Measurements from ENCODE around the gene ZFPM1.

The ZFPM1 gene

DNA sequence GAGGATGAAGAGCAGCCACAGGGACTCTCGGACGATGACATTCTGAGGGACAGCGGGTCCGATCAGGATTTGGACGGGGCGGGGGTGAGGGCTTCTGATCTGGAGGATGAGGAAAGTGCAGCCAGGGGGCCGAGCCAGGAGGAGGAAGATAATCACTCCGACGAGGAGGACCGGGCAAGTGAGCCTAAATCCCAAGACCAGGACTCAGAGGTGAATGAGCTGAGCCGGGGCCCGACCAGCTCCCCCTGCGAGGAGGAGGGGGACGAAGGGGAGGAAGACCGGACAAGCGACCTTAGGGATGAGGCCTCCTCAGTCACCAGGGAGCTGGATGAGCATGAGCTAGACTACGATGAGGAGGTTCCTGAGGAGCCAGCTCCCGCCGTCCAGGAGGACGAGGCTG lies 124.1 kb downstream of the ZFPM1 start:
- DNase-seq = no peak

DNA sequence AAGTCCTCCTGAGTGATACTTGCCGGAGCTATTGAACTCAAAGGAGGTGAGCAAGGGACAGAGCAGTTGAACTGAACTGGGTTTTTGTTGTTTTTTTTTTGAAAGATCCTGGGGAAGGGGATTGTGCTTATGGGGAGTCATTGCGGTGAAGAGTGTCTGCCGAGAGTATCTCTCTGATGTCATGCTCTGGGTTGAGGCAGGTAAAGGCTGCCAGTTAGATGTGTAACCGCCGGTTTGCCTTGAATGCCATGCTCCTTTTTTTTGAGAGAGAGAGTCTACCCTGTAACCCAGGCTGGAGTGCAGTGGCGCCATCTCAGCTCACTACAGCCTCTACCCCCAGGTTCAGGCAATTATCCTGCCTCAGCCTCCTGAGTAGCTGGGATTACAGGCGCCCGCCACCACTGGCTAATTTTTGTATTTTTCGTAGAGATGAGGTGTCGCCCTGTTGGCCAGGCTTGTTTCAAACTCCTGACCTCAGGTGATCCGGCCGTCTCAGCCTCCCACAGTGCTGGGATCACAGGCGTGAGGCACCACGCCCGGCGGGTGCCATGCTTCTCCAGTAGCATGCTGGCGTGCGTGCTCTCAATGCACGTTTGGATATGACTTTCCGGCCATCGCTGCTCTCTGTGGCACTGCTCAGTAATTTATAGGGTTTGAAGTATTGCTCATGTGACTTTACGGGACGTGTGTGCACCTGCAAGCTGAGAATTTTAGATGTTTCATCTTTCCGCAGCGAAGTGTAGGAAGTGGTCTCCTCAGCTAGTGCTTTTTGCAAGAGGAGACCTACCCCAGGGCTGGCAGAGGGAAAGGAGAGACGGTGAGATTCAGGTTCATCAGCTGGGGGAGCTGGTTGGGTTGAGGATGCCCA lies 125.6 kb downstream of the ZFPM1 start:
- no peak for DNase-seq

DNA sequence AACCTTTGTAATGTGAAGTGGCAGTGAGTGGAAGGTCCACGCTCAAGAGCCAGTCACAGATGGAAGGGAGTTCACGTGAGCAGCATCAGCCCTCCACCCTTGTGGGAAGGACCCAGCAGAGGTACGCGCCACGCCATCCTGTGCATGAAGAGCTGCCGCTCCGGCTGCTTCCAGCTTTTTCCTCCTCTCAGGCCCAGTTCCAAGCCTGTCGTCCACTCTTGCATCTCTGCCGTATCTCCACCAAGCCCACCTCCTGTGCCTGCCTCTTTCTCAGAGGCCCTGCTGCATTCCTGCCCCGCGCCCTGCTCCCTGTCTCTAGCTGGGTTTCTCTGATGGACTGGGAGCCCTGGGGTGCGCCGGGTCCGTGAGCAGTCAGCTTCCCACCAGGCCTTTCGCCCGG lies 127.3 kb downstream of the ZFPM1 start:
- no peak for DNase-seq

DNA sequence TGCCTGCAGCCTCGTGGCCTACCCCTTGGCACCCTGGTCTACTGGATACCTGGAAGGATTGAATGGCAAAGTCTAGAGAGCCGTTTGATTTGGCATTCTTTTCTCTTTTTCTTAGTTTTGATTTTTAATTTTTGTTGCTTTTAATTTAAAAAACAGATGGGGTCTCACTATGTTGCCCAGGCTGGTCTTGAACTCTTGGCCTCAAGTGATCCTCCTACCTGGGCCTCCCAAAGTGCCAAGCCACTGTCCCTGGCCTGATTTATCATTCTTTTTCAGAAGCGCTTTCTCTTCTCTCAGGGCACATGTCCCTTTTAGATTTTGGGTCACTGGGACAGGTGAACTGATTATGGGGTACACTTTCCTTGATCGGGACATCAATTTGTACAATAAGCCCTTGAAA lies 128.0 kb downstream of the ZFPM1 start:
- no peak for DNase-seq

DNA sequence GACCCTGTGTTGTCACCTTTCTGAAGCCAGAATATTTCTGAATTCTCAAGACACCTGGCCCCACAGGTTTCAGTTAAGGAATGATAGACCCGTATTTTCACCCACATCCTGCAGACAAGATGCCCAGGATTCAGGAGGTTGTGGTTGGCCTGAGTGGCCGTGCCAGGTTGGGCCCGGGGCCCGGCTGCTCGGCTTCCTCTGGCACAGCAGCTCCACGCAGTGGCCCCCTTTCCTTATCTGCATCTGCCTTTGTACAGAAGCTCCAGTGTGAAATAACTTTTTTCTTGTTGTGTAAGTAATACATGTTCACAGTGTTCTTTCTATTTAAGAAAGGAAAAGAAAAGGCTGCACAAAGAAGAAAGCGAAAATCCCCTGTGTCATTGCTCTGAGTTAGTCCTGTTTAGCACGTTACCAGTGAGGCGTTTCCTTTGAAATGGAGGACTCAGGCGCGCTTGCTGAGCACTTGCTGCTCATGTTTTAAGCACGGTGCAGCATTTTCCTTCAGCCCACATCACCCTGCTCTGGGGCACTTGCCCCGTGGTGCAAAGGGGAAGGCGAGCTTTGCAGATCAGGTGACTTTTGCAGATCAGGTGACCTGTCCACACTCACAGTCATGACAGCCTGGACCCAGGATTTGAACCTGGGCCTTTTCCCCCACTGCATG lies 130.0 kb downstream of the ZFPM1 start:
- DNase-seq = no peak

DNA sequence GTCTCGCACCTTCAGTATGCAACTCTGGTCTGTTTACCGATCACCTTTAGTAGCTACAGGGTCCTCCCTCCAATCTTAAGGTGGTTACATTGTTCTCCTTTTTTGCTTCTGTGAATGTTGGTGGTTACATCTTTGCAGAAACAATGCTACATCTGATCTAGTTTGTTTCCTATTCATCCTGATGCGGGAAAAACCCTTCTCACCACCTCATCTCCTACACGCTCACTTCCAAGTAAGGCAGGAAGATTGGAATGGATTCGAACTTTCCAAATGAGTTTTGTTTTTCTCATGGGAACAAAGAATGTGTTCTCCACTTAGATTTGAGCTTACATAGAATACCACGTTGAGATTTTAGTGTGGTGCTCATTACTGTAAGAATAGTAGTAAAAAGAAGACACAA lies 131.6 kb downstream of the ZFPM1 start:
- no peak for DNase-seq

DNA sequence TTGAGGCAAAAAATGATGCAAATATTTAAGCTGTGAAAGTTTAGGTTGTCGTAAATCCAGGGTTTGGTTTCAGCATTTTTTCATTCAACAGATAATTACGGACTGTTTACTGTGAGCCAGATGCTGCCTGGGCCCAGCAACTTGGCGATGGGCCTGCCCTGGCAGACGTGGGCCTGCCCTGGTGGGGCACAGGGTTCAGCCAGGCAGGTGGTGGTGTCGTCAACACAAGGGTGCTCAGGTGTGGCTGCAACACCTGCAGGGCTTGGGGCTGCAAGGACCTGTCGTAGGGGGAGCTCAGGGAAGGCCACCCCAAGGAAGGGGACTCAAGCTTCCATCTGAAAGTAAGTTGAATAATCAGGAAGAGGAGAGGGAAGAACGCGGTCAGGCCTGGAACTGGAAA lies 132.2 kb downstream of the ZFPM1 start:
- DNase-seq = no peak

DNA sequence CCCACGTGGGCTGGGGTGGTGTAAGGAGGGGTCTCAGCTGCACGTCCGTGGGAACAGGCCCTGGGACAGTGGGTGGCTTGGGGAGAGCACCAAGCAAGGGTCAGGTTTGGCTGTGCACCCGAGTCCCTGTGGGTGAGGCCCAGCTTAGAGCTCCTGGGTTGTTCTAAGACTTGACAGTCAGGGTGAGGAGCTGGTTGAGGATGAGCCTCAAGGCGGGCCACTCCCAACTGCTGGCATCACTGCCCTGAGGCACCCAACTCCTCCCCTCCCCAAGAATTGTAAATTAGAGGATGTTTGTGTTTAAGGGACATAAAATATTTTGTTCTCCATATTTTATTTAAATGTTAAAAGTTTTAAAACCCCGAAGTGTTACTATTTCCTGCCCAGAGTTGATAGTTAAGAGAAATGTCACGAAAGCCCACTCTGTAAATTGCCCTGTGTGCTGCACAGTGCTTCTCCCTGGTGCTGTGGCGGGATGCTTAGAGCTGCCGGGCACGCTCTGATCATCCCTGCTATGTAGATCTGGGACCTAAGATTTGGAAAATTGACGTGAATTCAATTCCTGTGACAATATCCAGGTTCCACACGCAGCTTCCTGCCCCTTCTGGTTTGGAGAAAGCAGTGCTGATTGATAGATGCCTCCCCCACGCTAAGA lies 133.0 kb downstream of the ZFPM1 start:
- DNase-seq = no peak

Measured in activated CD4-positive, alpha-beta T cell treated with anti-CD3 and anti-CD28 coated beads for 4 hours (primary cell).